Heart right ventricle (tissue), 16 donors: ENCODE results near the gene FHIT. TPM values are rescaled to one million over a fixed set of nuclear protein-coding genes. Genes with fewer than 3 reads are reported as not detected.

Experiments used
- ATAC-seq, 8 donors: fragments of 200-7000 bp; cut with Tn5 transposase; one replicate each; pipeline ENCODE4 v1.9.1; 2020; ENCODE audit warnings: mild to moderate bottlenecking in 8 of 8, moderate library complexity in 8 of 8, moderate number of reproducible peaks in 1 of 8
- DNase-seq, 2 donors: peaks; one replicate each; pipeline ENCODE4 v3.0.0-alpha.2; 2020
- H3K27ac ChIP-seq, 10 donors: fragments of 200-600 bp; sonication (generic) in 2 of 10; one replicate each; pipeline versions ENCODE4 v1.5.0 to v1.8.0; 2020 to 2022; ENCODE audit warnings: mild to moderate bottlenecking in 3 of 10
- H3K27me3 ChIP-seq, 7 donors: fragments of 200-600 bp; one replicate each; pipeline ENCODE4 v1.8.0; 2021 to 2022; ENCODE audit warnings: mild to moderate bottlenecking in 2 of 7
- H3K36me3 ChIP-seq, 9 donors: fragments of 200-600 bp; sonication (generic) in 1 of 9; one replicate each; pipeline versions ENCODE4 v1.5.0 to v1.8.0; 2020 to 2022; ENCODE audit warnings: mild to moderate bottlenecking in 2 of 9
- H3K4me1 ChIP-seq, 9 donors: fragments of 200-600 bp; sonication (generic) in 1 of 9; one replicate each; pipeline versions ENCODE4 v1.5.0 to v1.8.0; 2020 to 2022; ENCODE audit warnings: mild to moderate bottlenecking in 4 of 9
- H3K4me3 ChIP-seq, 10 donors: fragments of 200-600 bp; sonication (generic) in 2 of 10; one replicate each; pipeline versions ENCODE4 v1.5.0 to v1.8.0; 2020 to 2022; ENCODE audit warnings: mild to moderate bottlenecking in 7 of 10, moderate library complexity in 2 of 10
- H3K9me3 ChIP-seq, 11 donors: fragments of 200-600 bp in 10 of 11; sonication (generic) in 2 of 11; one replicate each; pipeline versions ENCODE4 v1.5.0 to v1.8.0; 2013 to 2022; ENCODE audit warnings: mild to moderate bottlenecking in 2 of 11, control low read depth in 1 of 11, moderate library complexity in 1 of 11
- WGBS, 2 donors: extraction: QIAGEN DNeasy Blood & Tissue Kit; methylation state at CpG; one replicate each; pipeline ENCODE4 v1.1.7; 2013; ENCODE audit warnings: inconsistent platforms in 1 of 2; 5-methylcytosine and 5-hydroxymethylcytosine counted together
- intact Hi-C, 10 donors: fragments of 100-400 bp; cut with DNase I; formaldehyde crosslinking; loops; one replicate each; pipeline versions ENCODE4 v1.11.1 to v1.14.2; 2022
- polyA plus RNA-seq, 2 donors: library from polyadenylated mRNA; stranded (reverse); fragments of 200-250 nt; gene quantifications; one replicate each; pipeline ENCODE4 v1.2.3, GENCODE V29; 2013
- total RNA-seq, 10 donors: library from RNA; stranded (reverse); fragmentation: NEBNext Ultra II Directional in 3 of 10; extraction: Animal tissue kit (Norgen Biotek cat#: 25700) in 3 of 10; gene quantifications; one replicate each; pipeline versions ENCODE4 v1.2.1 to v1.2.4, GENCODE V29; 2021 to 2023
- TF ChIP-seq, protein P1 (sequence below), 9 donors: fragments of 200-600 bp; sonication (generic) in 2 of 9; IDR thresholded peaks; one replicate each; pipeline versions ENCODE4 v1.5.0 to v1.8.0; 2021 to 2022; ENCODE audit warnings: antibody characterized with exemption in 9 of 9, mild to moderate bottlenecking in 5 of 9, moderate library complexity in 1 of 9
- donor health status: Arrhythmogenic right ventricular cardiomyopathy.
- donor health status: ischemic (EF 13 %, LVEDD 7.1; RV severe dilation, severe dysfunction).
- donor health status: healthy with polysubstance abuse.
- donor health status: DM: no; HTN: yes; CAD: no.
- donor health status: DM: no; HTN: no; CAD: no.
- donor health status: ischemic (EF 25% LVEDD 6.9; RV normal size, moderate dysfunction).
- donor health status: ischemic (EF 25% LVEDD 5.7; RV mildly dilated, moderate dysfunction).
- donor health status: healthy.
- donor health status: DM: yes; HTN: yes; CAD: no.
- donor health status: Ischemic cardiomyopathy.
- donor health status: ischemic (EF 35%, LVEDD 5.7; RV mildly dilated, moderate dysfunction).
- donor health status: nonischemic (EF 11% LVEDD 7.7; RV severe dilation, severe dysfunction).
- donor health status: DM: yes; HTN: yes; CAD: no.
- donor health status: PGD.
- donor health status: ischemic (EF 29% LVEDD 5.4; RV normal size, mild dysfunction).
- donor health status: nonischemic (EF 23%, LVEDD 6.1; RV moderate dilation, normal function).

Gene FHIT
- total and polyA plus RNA-seq, 12 donors, result 4.7 to 25.5 (median 18.3) TPM

DNA sequence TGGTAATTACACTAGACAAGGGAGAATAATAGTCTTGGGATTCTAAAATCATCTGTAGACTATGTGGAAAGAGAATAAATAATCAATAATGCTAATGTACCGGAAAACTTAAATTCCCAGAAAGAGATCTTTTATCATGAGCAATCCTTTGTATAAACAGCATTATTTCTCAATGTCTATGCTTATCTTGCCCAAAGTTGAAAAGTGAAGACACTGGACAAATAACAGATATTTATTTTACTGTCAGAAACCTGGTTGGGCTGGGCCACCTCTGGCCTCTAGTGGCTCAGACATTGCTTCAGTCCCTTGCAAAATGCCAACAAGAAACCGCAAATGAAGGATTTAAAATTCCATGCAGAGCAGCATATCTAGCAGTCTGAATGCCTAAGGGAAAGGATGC lies 409.9 kb downstream of the FHIT start:
- no peak for DNase-seq
- Histone ChIP-seq H3K36me3 (no peaks in the 10 kb centered on the region), H3K27ac (no peak overlapping the region), H3K4me1 (no peaks in the 10 kb centered on the region), H3K27me3 (no peaks in the 10 kb centered on the region), H3K4me3 (no peak overlapping the region), H3K9me3 (no peaks in the 10 kb centered on the region)
- ATAC-seq, result no peak
- intact Hi-C loops, result no loop called here
- WGBS, 2 donors, result 82 to 90% methylated on average over 2 of the region's 2 CpGs
- TF ChIP-seq, protein P1, sequence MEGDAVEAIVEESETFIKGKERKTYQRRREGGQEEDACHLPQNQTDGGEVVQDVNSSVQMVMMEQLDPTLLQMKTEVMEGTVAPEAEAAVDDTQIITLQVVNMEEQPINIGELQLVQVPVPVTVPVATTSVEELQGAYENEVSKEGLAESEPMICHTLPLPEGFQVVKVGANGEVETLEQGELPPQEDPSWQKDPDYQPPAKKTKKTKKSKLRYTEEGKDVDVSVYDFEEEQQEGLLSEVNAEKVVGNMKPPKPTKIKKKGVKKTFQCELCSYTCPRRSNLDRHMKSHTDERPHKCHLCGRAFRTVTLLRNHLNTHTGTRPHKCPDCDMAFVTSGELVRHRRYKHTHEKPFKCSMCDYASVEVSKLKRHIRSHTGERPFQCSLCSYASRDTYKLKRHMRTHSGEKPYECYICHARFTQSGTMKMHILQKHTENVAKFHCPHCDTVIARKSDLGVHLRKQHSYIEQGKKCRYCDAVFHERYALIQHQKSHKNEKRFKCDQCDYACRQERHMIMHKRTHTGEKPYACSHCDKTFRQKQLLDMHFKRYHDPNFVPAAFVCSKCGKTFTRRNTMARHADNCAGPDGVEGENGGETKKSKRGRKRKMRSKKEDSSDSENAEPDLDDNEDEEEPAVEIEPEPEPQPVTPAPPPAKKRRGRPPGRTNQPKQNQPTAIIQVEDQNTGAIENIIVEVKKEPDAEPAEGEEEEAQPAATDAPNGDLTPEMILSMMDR (IDR thresholded peaks at IDR 0.05), result no peak

DNA sequence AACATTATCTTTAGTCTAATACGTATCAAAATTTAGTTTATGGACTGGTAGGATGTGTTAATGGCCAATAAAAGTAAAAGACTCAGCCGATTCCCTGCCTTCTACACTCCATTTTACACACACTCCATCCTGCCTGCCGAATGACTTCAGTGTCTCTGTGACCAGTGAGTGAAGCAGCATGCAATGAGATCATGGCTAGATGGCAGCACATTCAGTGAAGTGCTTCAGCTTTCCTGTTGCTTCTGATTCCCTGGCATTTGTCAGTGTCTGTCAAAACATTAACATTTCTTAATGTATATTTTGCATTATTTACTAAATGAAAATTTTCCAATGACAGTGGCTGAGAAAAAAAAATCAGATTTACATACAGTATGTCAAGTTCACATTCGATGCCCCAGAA lies 412.0 kb downstream of the FHIT start:
- intact Hi-C loops, result no loop called here
- no peaks in the 10 kb centered on the region for H3K36me3 ChIP-seq

DNA sequence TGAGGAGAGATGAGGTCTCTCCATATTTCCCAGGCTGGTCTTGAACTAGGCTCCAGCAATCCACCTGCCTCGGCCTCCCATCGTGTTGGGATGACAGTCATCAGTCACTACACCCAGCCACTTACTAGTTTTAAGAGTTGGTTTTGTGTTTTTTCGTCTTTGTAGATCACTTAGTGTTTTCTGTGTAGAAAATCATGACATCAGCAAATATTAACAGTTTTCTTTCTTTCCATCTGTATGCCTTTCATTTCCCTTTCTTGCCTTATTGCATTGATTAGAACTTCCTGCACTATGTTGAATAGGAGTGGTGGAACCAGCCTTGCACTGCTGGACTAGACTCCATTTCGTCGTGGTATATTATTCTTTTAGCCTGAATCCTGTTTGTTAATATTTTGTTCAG lies 415.5 kb downstream of the FHIT start:
- ATAC-seq, result no peak
- intact Hi-C loops, result no loop called here
- Histone ChIP-seq H3K27ac (no peak overlapping the region), H3K4me1 (no peaks in the 10 kb centered on the region), H3K9me3 (peaks cover 0 to 6% (median 0%) of the 10 kb centered on the region in 11 donors), H3K36me3 (no peaks in the 10 kb centered on the region), H3K27me3 (no peaks in the 10 kb centered on the region), H3K4me3 (no peak overlapping the region)
- WGBS, 2 donors, result 91 to 93% methylated on average over 5 of the region's 5 CpGs
- TF ChIP-seq, protein P1 (IDR thresholded peaks at IDR 0.05), result no peak
- no peak for DNase-seq

More for the DNA sequence above, 412.0 kb downstream of the FHIT start:
- ATAC-seq (no peak), DNase-seq (no peak)
- H3K4me1 ChIP-seq, result no peaks in the 10 kb centered on the region
- H3K27me3 ChIP-seq, result no peaks in the 10 kb centered on the region
- H3K27ac ChIP-seq, result no peak overlapping the region
- 60 to 65% methylated on average over 4 of the region's 4 CpGs for WGBS, 2 donors
- H3K4me3 ChIP-seq, result no peak overlapping the region
- TF ChIP-seq, protein P1 (IDR thresholded peaks at IDR 0.05), result peak in 4 of 9 donors; percentile 8 to 45 (median 32)
- peaks cover 0 to under 1% (median 0%) of the 10 kb centered on the region in 11 donors for H3K9me3 ChIP-seq

DNA sequence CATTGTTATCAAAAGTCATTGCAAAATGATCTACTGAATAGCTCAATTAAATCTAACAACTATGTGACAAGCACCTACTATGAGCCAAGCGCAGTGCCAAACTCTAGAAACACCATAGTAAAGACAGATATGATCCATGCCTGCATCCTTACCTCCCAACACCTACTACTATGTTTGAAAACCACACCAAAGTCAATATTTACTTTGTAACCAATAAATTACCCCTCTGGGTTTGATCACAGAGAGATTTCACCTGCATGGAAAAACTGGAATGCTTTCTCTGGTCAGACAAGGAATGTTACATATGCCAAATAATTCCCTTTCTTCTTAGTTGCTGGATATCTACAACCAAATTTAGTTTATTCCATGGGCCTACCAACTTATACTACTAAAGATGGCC lies 422.2 kb downstream of the FHIT start:
- Histone ChIP-seq H3K27me3 (no peaks in the 10 kb centered on the region), H3K4me1 (peaks cover 0 to 6% (median 0%) of the 10 kb centered on the region in 9 donors), H3K4me3 (no peak overlapping the region), H3K9me3 (peaks cover 0 to 10% (median 0%) of the 10 kb centered on the region in 11 donors), H3K27ac (no peak overlapping the region), H3K36me3 (no peaks in the 10 kb centered on the region)
- intact Hi-C loops, result no loop called here
- ATAC-seq (no peak), DNase-seq (no peak)
- WGBS, 2 donors, result 95 to 100% methylated on average over 1 of the region's 1 CpG
- TF ChIP-seq, protein P1 (IDR thresholded peaks at IDR 0.05), result no peak
